WTC11 (cell line): ENCODE results near the gene DIP2A. TPM values are rescaled to one million over a fixed set of nuclear protein-coding genes. Genes with fewer than 3 reads are reported as not detected.

Experiments
- ATAC-seq: fragments of 200-7000 bp; cut with Tn5 transposase; 2 replicates; pipeline ENCODE4 v1.10.0; 2021; ENCODE audit warnings: mild to moderate bottlenecking, moderate library complexity
- CTCF ChIA-PET: fragments of 300-600 bp; sonication (Branson Sonifier 250); formaldehyde crosslinking; loops from one replicate; lab custom pipeline; 2021; ENCODE audit warnings: antibody characterized with exemption; lab: Charles Lee
- POLR2A ChIA-PET: fragments of 350-600 bp; sonication (Branson Sonifier 250); formaldehyde crosslinking; loops from one replicate; lab custom pipeline; 2021; ENCODE audit warnings: antibody characterized with exemption; lab: Charles Lee
- DNase-seq: peaks from one replicate; pipeline ENCODE4 v3.0.0; 2021; ENCODE audit warnings: low spot score
- H3K27ac Mint-ChIP-seq: 2 replicates; pipeline ENCODE4 v1.8.0; 2021; ENCODE audit warnings: mixed read lengths
- H3K27me3 Mint-ChIP-seq: 2 replicates; pipeline ENCODE4 v1.8.0; 2021; ENCODE audit warnings: low read depth, mild to moderate bottlenecking, moderate library complexity, mixed read lengths
- H3K36me3 Mint-ChIP-seq: 2 replicates; pipeline ENCODE4 v1.8.0; 2021; ENCODE audit warnings: mixed read lengths
- H3K4me1 Mint-ChIP-seq: 2 replicates; pipeline ENCODE4 v1.8.0; 2022; ENCODE audit warnings: mixed read lengths
- H3K4me3 Mint-ChIP-seq: 2 replicates; pipeline ENCODE4 v1.8.0; 2021; ENCODE audit warnings: mild to moderate bottlenecking, moderate library complexity, mixed read lengths
- H3K9me3 Mint-ChIP-seq: 2 replicates; pipeline ENCODE4 v1.8.0; 2021; ENCODE audit warnings: mixed read lengths
- ATF6 ChIP-seq: sonication (generic); formaldehyde crosslinking; IDR thresholded peaks from 2 replicates; pipeline ENCODE4 v1.8.1; 2023; ENCODE audit warnings: mild to moderate bottlenecking, missing genetic modification reagents
- CREB1 ChIP-seq: sonication (generic); formaldehyde crosslinking; IDR thresholded peaks from 2 replicates; pipeline ENCODE4 v1.8.0; 2023; ENCODE audit warnings: mild to moderate bottlenecking, missing genetic modification reagents
- CTCF ChIP-seq: fragments of 200-600 bp; IDR thresholded peaks from 2 replicates; pipeline ENCODE4 v1.8.0; 2022; ENCODE audit warnings: antibody characterized with exemption
- ELF4 ChIP-seq: sonication (generic); formaldehyde crosslinking; IDR thresholded peaks from 2 replicates; pipeline ENCODE4 v1.8.1; 2022; ENCODE audit warnings: low read depth, mild to moderate bottlenecking, moderate library complexity, missing genetic modification reagents
- EMX1 ChIP-seq: fragments of 250-450 bp; sonication (Bioruptor Pico); IDR thresholded peaks from 2 replicates; pipeline ENCODE4 v1.8.0; 2021; ENCODE audit warnings: mild to moderate bottlenecking
- ETV6 ChIP-seq: sonication (generic); formaldehyde crosslinking; IDR thresholded peaks from 2 replicates; pipeline ENCODE4 v1.8.1; 2022; ENCODE audit warnings: mild to moderate bottlenecking, missing genetic modification reagents
- GABPB1 ChIP-seq: sonication (generic); formaldehyde crosslinking; IDR thresholded peaks from 2 replicates; pipeline ENCODE4 v1.8.1; 2023; ENCODE audit warnings: mild to moderate bottlenecking, missing genetic modification reagents
- HMGXB4 ChIP-seq: sonication (generic); formaldehyde crosslinking; IDR thresholded peaks from 2 replicates; pipeline ENCODE4 v1.8.1; 2023; ENCODE audit warnings: mild to moderate bottlenecking, moderate library complexity, missing genetic modification reagents
- MAX ChIP-seq: sonication (generic); formaldehyde crosslinking; IDR thresholded peaks from 2 replicates; pipeline ENCODE4 v1.8.0; 2022; ENCODE audit warnings: mild to moderate bottlenecking, missing genetic modification reagents
- NFATC4 ChIP-seq: fragments of 250-450 bp; sonication (Bioruptor Pico); IDR thresholded peaks from 2 replicates; pipeline ENCODE4 v1.9.0; 2021; ENCODE audit warnings: mild to moderate bottlenecking
- STAT6 ChIP-seq: sonication (generic); formaldehyde crosslinking; conservative IDR thresholded peaks from 2 replicates; pipeline ENCODE4 v1.8.1; 2023; ENCODE audit warnings: mild to moderate bottlenecking, low read depth, missing genetic modification reagents, moderate library complexity
- TP53 ChIP-seq: sonication (generic); formaldehyde crosslinking; IDR thresholded peaks from 2 replicates; pipeline ENCODE4 v1.8.1; 2023; ENCODE audit warnings: mild to moderate bottlenecking, missing genetic modification reagents
- ZNF138 ChIP-seq: sonication (generic); formaldehyde crosslinking; conservative IDR thresholded peaks from 2 replicates; pipeline ENCODE4 v1.8.1; 2022; ENCODE audit warnings: mild to moderate bottlenecking, moderate library complexity, missing genetic modification reagents
- ZNF263 ChIP-seq: sonication (generic); formaldehyde crosslinking; IDR thresholded peaks from 2 replicates; pipeline ENCODE4 v1.8.1; 2022; ENCODE audit warnings: low read depth, mild to moderate bottlenecking, moderate library complexity, missing genetic modification reagents
- ZNF281 ChIP-seq: sonication (generic); formaldehyde crosslinking; IDR thresholded peaks from 2 replicates; pipeline ENCODE4 v1.8.0; 2023; ENCODE audit warnings: mild to moderate bottlenecking, missing genetic modification reagents
- ZNF317 ChIP-seq: sonication (generic); formaldehyde crosslinking; IDR thresholded peaks from 2 replicates; pipeline ENCODE4 v1.8.1; 2023; ENCODE audit warnings: low read depth, mild to moderate bottlenecking, moderate library complexity, missing genetic modification reagents, borderline replicate concordance
- total RNA-seq: library from RNA; stranded (reverse); gene quantifications from 3 replicates; pipeline ENCODE4 v1.2.3, GENCODE V29; 2021
- TF ChIP-seq, protein P1 (sequence below): sonication (generic); formaldehyde crosslinking; IDR thresholded peaks from 2 replicates; pipeline ENCODE4 v1.8.1; 2022; ENCODE audit warnings: missing genetic modification reagents, borderline replicate concordance
- TF ChIP-seq, protein P2 (sequence below): fragments of 250-450 bp; sonication (Bioruptor Pico); IDR thresholded peaks from 2 replicates; pipeline ENCODE4 v2.1.2; 2022; ENCODE audit warnings: mild to moderate bottlenecking, moderate library complexity

Gene DIP2A
- total RNA-seq, 1 experiment from 2014 or later: 39.4 TPM

- TF ChIP-seq STAT6 (CRISPR knock-in tag) (no peak), HMGXB4 (CRISPR knock-in tag) (no peak)
- TF ChIP-seq, protein P1, sequence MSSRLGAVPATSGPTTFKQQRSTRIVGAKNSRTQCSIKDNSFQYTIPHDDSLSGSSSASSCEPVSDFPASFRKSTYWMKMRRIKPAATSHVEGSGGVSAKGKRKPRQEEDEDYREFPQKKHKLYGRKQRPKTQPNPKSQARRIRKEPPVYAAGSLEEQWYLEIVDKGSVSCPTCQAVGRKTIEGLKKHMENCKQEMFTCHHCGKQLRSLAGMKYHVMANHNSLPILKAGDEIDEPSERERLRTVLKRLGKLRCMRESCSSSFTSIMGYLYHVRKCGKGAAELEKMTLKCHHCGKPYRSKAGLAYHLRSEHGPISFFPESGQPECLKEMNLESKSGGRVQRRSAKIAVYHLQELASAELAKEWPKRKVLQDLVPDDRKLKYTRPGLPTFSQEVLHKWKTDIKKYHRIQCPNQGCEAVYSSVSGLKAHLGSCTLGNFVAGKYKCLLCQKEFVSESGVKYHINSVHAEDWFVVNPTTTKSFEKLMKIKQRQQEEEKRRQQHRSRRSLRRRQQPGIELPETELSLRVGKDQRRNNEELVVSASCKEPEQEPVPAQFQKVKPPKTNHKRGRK (CRISPR knock-in tag): no peak
- TF ChIP-seq, all 79 proteins: peak for 0
Measured at GRCh38 chr21:46585191-46585953, 126.7 kb downstream of the DIP2A start (continued).

DNA sequence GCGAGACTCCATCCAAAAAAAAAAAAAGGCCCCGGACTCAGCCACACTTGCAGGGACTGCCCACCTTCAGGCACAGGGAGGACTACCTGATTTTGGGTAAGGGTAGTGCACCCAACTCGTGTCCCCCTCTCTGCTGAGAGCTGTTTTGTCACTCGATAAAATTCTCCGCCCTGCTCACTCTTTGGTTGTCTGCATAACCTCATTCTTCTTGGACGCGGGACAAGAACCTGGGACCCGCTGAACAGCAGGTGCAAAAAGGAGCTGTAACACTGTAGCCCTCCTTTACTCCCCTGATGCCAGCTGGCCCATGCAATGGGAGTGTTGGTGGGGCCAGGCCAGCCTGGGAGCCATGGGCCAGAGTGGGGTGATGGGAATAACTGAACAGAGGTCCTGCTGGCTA is 135.6 kb downstream of the DIP2A start:
- POLR2A ChIA-PET: no interaction called here
- CTCF ChIA-PET: no interaction called here
- Mint-ChIP-seq H3K4me3 (no peak overlapping the region), H3K27me3 (peaks cover 22% of the 10 kb centered on the region), H3K36me3 (peaks cover 23% of the 10 kb centered on the region), H3K9me3 (peaks cover 63% of the 10 kb centered on the region), H3K27ac (no peak overlapping the region), H3K4me1 (no peaks in the 10 kb centered on the region)
- no peak for DNase-seq
- no peak for ATAC-seq
- TF ChIP-seq GABPB1 (CRISPR knock-in tag) (no peak), EMX1 (CRISPR knock-in tag) (no peak), HMGXB4 (CRISPR knock-in tag) (no peak), ZNF263 (CRISPR knock-in tag) (no peak), MAX (CRISPR knock-in tag) (no peak), ZNF138 (CRISPR knock-in tag) (no peak), CTCF (no peak), NFATC4 (CRISPR knock-in tag) (no peak), ELF4 (CRISPR knock-in tag) (no peak), ETV6 (CRISPR knock-in tag) (no peak), CREB1 (CRISPR knock-in tag) (no peak), ZNF317 (CRISPR knock-in tag) (no peak), ZNF281 (CRISPR knock-in tag) (no peak), TP53 (CRISPR knock-in tag) (no peak), ATF6 (CRISPR knock-in tag) (no peak)
- TF ChIP-seq, protein P2, sequence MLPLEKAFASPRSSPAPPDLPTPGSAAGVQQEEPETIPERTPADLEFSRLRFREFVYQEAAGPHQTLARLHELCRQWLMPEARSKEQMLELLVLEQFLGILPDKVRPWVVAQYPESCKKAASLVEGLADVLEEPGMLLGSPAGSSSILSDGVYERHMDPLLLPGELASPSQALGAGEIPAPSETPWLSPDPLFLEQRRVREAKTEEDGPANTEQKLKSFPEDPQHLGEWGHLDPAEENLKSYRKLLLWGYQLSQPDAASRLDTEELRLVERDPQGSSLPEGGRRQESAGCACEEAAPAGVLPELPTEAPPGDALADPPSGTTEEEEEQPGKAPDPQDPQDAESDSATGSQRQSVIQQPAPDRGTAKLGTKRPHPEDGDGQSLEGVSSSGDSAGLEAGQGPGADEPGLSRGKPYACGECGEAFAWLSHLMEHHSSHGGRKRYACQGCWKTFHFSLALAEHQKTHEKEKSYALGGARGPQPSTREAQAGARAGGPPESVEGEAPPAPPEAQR: no peak
